Activated CD4-positive, alpha-beta T cell treated with anti-CD3 and anti-CD28 coated beads for 1 hour (primary cell): ENCODE measurements around the gene TMEM204.

Source experiments
- DNase-seq: peaks from one replicate; pipeline ENCODE4 v3.0.0-alpha.2; 2020

TMEM204 gene

DNA sequence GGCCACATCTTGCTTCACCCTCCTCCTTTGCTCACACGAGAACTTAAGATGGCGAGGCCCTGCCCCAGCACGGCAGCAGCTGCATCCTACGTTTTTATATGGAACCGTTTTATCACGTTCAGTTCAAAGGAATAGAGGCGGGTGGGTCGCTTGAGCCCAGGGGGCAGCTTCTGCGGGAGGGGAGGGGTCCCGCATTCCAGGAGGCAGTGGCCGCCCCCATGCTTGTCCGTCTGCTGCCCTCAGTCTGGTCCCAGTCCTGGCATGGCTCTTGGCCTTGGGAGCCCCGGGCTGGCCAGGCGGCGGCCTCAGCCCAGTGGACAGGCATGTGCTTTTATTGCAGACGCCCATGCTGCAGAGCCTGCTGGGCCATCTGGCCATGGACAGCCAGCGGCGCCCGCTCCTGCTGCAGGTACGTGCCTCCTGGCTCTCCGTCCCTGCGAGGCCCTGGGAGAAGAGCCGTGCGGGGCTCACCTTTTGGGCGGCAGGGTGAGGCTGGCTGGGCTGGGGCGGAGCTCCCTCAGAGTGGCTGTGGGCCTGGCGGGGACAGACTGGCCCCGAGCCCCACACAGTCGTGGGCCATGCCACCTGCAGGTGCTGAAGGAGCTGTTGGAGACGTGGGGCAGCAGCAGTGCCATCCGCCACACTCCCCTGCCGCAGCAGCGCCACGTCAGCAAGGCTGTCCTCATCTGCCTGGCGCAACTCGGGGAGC is 33.6 kb upstream of the TMEM204 start:
- no peak for DNase-seq

- no peak for DNase-seq
Observed at GRCh38 chr16:1500465-1501150, 32.9 kb upstream of the TMEM204 start.

DNA sequence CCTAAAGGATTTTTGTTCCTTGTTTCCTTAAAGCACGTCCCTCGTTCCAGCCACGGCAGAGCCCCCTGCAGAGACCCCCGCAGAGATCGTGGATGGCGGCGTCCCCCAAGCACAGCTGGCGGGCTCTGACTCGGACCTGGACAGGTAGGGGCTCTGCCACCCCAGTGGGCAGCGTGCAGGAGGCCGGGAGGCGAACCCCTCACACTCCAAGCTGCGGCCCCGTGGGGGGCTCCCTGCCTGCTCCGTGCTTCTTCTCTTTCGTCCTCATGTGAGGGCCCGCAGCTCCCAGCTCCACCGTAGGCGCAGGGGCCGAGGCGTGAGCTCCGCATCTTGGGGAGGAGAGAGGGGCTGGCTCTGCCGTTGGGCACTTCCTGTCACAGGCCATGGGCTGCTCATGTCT is 31.8 kb upstream of the TMEM204 start:
- no peak for DNase-seq

- no peak for DNase-seq
Observed at GRCh38 chr16:1502092-1503004, 31.1 kb upstream of the TMEM204 start.

DNA sequence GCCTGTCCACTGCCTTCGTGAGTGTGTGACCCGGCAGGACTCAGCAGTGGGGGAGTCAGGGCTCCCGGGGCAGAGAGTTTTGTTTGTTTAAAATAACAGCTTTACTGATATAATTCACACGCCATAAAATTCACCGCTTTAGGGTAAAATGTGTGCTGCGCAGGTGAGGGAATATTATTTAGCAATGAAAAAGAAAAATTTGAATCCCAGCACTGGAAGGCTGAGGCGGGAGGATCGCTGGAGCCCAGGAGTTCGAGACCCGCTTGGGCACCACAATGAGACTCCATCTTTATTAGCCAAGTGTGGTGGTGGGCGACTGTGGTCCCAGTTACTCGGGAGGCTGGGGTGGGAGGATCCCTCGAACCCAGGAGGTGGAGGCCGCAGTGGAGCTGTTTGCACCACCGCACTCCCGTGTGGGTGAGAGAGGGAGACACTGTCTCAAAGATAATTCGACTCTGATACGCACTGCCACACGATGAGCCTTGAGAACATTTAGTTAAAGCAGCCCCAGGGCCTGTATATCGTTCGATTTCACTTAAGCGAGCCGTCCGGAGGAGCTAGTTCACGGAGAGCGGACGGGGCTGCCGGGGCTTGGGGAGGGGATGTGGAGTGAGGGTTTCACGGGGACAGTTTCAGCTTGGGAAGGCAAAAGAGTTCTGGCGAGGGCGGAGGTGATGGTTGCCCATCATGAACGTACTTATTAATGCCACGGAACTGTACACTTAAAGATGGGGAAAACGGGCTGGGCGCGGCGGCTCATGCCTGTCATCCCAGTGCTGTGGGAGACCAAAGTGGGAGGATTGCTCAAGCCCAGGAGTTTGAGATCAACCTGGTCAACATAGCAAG is 30.1 kb upstream of the TMEM204 start:
- no peak for DNase-seq

DNA sequence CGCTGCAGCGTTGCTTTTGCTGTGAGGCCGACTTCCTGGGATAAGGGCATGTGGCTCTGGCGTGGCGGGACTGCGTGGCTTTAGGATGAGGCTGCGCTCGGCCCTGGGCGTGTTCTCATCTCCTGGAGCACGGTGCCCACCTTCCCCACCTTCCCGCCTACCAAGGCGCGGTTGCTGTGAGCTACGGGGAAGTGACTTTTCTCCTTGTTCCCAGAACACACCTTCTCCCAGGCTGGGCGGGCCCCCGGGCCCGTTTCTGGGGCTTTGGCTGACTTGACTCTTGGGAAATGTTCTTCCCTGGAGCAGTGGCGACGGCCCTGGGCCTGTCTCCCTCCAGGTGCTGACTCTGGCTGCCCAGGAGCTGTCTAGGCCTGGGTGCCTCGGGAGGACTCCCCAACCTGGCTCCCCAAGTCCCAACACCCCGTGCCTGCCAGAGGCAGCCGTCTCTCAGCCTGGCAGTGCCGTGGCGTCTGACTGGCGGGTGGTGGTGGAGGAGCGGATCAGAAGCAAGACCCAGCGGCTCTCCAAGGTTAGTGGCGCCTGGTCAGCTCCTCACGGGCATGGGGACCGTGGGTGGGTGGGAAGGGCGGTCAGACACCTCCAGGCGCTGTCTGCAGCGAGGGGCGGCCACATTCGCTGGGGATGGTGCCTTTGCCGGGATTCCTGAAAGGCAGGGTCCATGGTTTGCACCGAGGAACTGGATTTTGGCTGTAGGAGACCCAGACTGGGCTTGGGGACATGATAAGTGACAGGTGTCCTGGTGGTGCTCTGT is 28.2 kb upstream of the TMEM204 start:
- no peak for DNase-seq

DNA sequence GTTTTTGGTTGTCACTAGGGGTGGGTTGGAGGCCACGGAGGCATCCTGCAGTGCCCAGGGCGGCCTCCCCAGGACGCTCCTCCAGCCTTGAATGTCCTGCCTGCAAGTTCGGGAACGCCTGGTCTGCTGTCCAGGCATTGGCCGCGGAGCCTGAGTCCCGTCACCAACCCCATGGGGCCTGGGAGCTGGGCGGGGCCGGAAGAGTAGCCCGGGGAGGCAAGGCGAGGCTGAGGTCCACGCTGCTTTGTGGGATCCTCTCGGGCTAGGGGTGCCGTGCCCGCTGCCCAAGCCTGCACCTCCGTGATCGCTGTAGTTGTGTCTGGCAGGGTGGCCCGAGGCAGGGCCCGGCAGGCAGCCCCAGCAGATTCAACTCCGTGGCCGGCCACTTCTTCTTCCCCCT is 27.6 kb upstream of the TMEM204 start:
- DNase-seq = no peak

DNA sequence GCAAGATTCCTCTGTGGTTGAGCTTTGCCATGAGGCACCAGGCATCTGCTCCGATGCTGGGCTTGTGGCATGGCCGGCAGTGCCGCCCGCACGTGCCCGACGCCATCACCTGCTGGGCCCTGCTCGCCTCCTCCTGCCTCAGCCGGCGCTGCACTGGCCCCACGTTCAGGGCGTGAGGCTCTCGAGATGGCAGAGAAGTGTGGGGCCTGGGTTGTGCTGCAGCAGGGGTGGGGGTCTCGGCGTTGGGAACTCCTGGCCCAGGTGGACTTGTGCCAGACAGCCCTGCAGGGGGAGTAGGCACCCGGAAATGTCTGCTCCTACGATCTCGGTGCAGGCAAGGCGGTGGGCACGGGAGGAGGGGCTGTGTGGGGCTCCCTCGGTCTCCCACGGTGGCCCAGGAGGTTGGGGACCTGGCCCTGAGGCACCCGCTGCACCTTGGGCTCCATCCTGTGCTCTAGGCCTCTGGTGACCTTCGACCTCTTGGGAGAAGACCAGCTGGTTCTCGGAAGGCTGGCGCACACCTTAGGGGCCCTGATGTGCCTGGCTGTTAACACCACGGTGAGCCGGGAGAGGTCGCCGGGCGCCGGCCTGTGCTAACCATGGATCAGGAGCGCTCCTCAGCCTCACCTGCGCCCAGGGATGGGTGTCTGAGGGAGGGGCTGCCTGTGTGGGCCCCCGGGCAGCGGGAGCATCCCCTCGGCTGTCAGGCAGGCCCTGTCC is 26.8 kb upstream of the TMEM204 start:
- DNase-seq = no peak

- no peak for DNase-seq
Observed at GRCh38 chr16:1508494-1509187, 24.8 kb upstream of the TMEM204 start.

DNA sequence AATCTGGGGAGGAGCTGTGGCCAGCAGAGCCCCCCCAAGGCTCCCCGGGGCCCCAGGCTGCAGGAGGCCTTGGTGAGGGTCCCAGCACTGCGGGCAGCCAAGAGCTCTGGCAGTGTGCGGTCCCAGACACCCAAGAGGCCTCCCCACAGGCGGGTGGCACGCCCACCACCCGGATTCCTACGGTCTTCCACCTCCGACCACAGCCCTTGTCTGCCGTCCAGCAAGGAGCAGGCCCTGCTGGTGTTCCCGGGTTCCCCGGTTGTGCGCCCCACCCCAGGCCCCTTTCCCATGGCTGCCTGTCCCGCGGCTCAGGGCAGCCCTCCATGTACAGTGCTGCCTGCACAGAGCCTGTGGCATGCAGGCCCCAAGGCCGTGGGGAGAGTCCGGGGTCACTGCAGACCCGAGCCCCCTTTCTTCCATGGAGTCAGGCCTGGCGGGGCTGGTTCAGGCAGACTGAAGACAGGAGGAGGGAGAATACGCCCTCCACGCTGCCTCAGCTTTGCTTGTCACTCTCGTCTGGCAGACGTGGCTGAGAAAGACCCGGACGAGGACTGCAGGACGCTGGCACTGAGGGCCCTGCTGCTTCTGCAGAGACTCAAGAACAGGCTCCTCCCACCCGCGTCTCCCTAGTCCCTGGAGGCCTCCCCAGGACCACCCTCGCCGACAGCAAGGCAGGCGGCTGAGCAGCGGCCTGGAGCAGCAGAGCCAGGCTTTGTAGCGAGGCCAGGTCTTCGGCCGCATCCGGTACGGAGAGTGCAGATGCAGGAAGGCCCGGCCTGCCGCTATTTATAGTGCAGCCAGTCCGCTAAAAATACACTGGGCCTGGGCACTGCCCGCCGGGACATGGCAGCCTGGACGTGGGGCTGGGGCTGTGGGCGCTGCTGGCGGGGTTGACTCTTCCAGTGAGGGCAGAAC is 23.9 kb upstream of the TMEM204 start:
- DNase-seq = no peak

- DNase-seq = no peak
Observed at GRCh38 chr16:1510272-1510671, 23.2 kb upstream of the TMEM204 start.

GRCh38 chr16:1510941-1511351 is 22.5 kb upstream of the TMEM204 start:
- no peak for DNase-seq

DNA sequence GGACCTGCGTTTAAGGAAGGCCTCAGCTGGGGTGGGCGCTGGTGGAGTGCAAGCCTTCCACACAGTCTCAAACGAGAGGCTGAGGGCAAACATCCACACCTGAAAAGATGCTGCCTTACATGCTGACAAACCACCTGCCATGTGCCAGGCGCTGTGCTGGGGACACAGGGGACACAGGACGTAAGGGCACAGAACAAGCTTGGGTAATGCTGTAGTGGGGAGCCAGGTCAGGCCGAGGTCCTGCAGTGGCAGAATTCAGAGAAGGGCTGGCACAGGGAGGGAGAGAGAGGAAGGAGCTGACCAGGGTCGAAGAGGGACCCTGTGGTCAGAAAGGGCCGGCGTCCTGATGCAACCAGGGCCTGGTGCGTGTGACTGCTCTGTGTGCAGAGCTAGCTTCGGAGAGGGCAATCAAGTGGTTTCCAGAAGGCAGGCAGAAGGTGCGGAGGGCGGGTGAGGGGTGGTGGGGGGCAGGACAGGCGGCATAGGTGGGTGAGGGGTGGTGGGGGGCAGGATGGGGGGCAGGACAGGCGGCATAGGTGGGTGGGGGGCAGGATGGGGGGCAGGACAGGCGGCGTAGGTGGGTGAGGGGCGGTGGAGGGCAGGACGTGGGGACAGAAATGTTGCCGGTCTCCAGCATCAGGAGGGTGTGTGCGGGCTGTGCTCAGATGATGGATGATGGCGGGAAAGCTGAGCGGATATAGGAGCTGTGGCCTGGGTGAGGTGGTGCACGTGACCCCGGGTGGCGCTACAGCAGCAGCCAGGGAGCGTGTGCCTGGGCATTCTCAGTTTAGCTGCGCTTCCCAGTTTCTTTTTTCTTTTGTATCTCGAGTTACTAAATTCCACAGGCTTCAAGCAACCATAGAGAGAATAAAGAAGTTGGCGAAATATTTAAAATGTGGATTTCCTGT is 21.6 kb upstream of the TMEM204 start:
- DNase-seq = no peak

- no peak for DNase-seq
Observed at GRCh38 chr16:1512774-1513173, 20.7 kb upstream of the TMEM204 start.

- DNase-seq = no peak
Observed at GRCh38 chr16:1514507-1514906, 19.0 kb upstream of the TMEM204 start.

DNA sequence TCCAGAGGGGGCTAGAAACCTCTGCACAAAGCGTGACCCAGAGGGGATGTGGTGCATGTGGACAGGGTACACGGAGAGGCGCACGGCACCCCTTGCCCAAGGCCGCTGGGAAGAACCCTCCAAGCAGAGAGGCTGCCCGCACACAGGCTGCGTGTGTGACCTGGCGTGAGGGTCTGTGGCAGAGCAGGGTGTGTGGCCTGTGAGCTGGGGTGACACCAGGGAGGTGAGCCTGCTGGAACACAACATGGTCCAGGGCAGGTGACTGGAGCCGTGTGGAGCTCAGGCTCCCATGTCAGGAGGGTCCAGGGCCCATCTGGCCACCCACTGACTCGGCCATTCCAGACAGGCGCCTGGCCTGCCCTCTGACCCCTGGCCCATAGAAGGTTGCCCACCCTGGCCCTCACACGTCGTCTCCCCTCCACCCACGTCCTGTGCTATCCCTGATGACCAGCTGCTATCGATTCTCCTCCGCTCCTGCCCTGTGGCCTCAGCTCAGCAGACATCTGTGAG is 14.8 kb upstream of the TMEM204 start:
- no peak for DNase-seq

- DNase-seq = no peak
Observed at GRCh38 chr16:1519831-1520230, 13.6 kb upstream of the TMEM204 start.

GRCh38 chr16:1520461-1520860 is 13.0 kb upstream of the TMEM204 start:
- no peak for DNase-seq
